D341Med (cell line): ENCODE measurements around the gene NLGN1.

Source experiments
- DNase-seq: peaks from one replicate; pipeline ENCODE4 v3.0.0; 2012; ENCODE audit warnings: low spot score

The NLGN1 gene

DNA sequence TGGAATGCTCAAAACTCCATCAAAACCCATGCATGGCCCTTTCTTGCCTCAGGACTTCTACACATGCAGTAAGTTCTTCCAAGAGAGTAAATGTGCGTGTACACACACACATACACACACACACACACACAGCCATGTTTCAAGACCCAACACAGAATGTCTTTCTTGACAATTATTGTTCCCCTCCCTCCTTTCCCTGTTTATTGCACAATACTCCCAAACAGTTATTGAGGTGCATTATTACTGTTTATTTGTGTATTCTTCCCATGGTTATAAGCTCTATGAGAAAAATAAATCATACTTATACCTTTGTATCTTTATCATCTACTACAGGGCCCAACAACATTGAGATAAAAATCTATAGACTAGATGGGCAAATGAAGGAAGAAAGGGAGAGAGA, 937.8 kb downstream of the NLGN1 start:
- DNase-seq = no peak

DNA sequence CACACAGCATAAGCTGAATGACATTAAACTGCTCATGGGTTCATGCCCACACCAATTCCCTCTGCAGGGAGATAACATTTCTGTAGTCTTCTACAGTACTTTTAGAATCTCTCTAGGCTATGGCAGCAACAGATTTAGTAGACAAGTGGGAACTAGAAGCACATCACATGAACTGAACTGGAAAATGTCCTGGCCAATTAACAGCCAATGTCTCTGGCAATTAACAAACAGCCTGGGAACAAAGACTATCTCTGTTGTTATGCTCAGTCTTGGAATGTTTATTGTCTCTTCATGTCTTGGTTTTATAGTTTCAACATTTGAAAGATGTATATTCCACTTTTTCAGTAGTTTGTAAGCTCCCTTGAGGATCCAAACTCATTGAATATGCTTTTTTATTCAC, 938.4 kb downstream of the NLGN1 start:
- no peak for DNase-seq
